ENCODE results near the gene TAGAP. TPM values are rescaled to one million over a fixed set of nuclear protein-coding genes. Genes with fewer than 3 reads are reported as not detected.
A peak's percentile ranks its signal among the peaks of the same experiment; 100 is the strongest.

Gene TAGAP
- total and polyA plus RNA-seq, 9 of the 15 experiments (the other 6 are each of a cell fraction or from before 2014, with no cell fraction given) = 0.07 TPM; not detected in 8

DNA sequence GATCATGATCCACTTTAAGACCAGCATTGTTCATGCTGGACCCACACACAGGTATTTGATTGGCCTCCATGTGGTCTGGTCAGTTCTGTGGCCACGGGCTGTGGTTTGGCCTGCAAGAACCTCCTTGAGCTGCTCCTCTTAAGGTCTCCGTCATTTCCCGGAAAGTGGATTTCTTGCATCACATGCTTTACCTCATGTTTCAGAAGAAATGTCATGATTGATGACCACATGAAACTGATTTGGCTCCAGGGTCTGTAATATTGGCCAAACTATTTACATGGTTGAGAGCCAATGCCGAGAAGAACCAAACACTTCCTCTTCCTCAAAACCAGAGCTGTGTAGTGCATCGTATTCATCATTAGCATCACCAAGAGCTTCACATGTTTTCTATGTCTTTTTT, 31.6 kb downstream of the TAGAP start (continued):
- TF ChIP-seq MCM5 (IDR thresholded peaks at IDR 0.05; ENCODE audit: low read depth) = no peak
- TF ChIP-seq MAFK (IDR thresholded peaks at IDR 0.05; ENCODE audit: low read length) = no peak
- no peak for TF ChIP-seq ZNF398 (CRISPR knock-in tag; IDR thresholded peaks at IDR 0.05)
- TF ChIP-seq RBM39 (optimal IDR thresholded peaks at IDR 0.05; ENCODE audit: low read depth, low read length) = no peak
- TF ChIP-seq, protein P1, sequence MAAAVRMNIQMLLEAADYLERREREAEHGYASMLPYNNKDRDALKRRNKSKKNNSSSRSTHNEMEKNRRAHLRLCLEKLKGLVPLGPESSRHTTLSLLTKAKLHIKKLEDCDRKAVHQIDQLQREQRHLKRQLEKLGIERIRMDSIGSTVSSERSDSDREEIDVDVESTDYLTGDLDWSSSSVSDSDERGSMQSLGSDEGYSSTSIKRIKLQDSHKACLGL (CRISPR knock-in tag; IDR thresholded peaks at IDR 0.05; ENCODE audit: borderline replicate concordance, poor library complexity, severe bottlenecking) = no peak
- no peak for TF ChIP-seq IRF9 (tag; IDR thresholded peaks at IDR 0.05)
- TF ChIP-seq GABPA (tag; conservative IDR thresholded peaks at IDR 0.05; ENCODE audit: low read depth) = peak; percentile 71
- TF ChIP-seq CC2D1A (IDR thresholded peaks at IDR 0.05) = no peak
- no peak for TF ChIP-seq TBL1XR1 (IDR thresholded peaks at IDR 0.05; ENCODE audit: low read length in 2 of 2)
- no peak for TF ChIP-seq ZBTB7A (IDR thresholded peaks at IDR 0.05; ENCODE audit: borderline replicate concordance, control insufficient read depth, low read depth, low read length)
- TF ChIP-seq MCM7 (IDR thresholded peaks at IDR 0.05) = no peak
- no peak for TF ChIP-seq ZNF146 (CRISPR knock-in tag; IDR thresholded peaks at IDR 0.05; ENCODE audit: unreplicated experiment)
- no peak for TF ChIP-seq NFIC (IDR thresholded peaks at IDR 0.05)
- no peak for TF ChIP-seq ZNF780A (CRISPR knock-in tag; IDR thresholded peaks at IDR 0.05)
- TF ChIP-seq KLF1 (tag; IDR thresholded peaks at IDR 0.05) = no peak
- TF ChIP-seq NBN (IDR thresholded peaks at IDR 0.05; ENCODE audit: low read depth) = no peak
- TF ChIP-seq, protein P2, sequence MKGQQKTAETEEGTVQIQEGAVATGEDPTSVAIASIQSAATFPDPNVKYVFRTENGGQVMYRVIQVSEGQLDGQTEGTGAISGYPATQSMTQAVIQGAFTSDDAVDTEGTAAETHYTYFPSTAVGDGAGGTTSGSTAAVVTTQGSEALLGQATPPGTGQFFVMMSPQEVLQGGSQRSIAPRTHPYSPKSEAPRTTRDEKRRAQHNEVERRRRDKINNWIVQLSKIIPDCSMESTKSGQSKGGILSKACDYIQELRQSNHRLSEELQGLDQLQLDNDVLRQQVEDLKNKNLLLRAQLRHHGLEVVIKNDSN (CRISPR knock-in tag; IDR thresholded peaks at IDR 0.05) = no peak
- no peak for TF ChIP-seq NCOA4 (IDR thresholded peaks at IDR 0.05; ENCODE audit: partially characterized antibody)
- peak; percentile 62 for TF ChIP-seq ATF3 (IDR thresholded peaks at IDR 0.05)
- no peak for TF ChIP-seq ATF3 (CRISPR knock-in tag; conservative IDR thresholded peaks at IDR 0.05)
- no peak for TF ChIP-seq ASH1L (IDR thresholded peaks at IDR 0.05; ENCODE audit: borderline replicate concordance, low read depth, partially characterized antibody)
- TF ChIP-seq, protein P3, sequence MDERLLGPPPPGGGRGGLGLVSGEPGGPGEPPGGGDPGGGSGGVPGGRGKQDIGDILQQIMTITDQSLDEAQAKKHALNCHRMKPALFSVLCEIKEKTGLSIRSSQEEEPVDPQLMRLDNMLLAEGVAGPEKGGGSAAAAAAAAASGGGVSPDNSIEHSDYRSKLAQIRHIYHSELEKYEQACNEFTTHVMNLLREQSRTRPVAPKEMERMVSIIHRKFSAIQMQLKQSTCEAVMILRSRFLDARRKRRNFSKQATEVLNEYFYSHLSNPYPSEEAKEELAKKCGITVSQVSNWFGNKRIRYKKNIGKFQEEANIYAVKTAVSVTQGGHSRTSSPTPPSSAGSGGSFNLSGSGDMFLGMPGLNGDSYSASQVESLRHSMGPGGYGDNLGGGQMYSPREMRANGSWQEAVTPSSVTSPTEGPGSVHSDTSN (CRISPR knock-in tag; IDR thresholded peaks at IDR 0.05; ENCODE audit: low read depth) = no peak
- TF ChIP-seq, protein P3 (tag; conservative IDR thresholded peaks at IDR 0.05; ENCODE audit: low read depth) = peak; percentile 49; the same call in 1 of the 2 replicates
